NCI-H2029 (cell line): ENCODE data around the gene WDCP.
"Not testable (repeated sequence)": the region's sequence is repeated elsewhere in the genome, so short reads cannot be mapped to it uniquely, and the experiment has no call there.

Experiments used
- DNase-seq: peaks from one replicate; lab custom pipeline; 2025; lab: John Stamatoyannopoulos, UW

The WDCP gene

DNA sequence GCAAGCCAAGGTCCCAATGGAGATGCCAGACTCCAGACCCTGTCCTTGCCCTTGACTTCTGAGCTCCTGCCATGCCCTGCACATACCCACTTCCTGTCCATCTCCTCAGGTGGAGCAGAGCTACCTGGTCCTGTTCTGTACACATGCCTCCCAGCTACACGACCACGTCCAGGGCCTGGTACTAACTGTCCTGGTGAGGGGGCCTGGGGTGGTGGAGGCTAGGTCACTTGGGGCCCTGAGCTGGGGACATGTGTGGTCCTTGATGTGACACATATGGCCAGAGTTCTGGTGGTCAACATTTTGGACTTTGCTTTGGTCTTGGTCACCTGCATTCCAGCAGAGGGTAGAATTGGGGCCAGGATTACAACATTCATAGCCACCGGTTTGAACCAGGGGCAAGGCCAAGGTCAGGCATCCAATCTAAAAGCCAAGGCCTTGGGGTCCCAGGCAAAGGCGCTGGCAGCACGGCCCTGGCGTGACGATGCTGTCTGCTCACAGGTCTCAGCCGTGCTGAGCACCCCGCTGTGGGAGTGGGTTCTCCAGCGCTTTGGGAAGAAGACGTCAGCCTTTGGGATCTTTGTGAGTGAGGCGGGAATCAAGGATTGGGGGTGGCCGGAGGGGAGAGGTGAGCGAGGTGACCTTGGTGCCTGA, 24.7 kb downstream of the WDCP start:
- DNase-seq = no peak

DNA sequence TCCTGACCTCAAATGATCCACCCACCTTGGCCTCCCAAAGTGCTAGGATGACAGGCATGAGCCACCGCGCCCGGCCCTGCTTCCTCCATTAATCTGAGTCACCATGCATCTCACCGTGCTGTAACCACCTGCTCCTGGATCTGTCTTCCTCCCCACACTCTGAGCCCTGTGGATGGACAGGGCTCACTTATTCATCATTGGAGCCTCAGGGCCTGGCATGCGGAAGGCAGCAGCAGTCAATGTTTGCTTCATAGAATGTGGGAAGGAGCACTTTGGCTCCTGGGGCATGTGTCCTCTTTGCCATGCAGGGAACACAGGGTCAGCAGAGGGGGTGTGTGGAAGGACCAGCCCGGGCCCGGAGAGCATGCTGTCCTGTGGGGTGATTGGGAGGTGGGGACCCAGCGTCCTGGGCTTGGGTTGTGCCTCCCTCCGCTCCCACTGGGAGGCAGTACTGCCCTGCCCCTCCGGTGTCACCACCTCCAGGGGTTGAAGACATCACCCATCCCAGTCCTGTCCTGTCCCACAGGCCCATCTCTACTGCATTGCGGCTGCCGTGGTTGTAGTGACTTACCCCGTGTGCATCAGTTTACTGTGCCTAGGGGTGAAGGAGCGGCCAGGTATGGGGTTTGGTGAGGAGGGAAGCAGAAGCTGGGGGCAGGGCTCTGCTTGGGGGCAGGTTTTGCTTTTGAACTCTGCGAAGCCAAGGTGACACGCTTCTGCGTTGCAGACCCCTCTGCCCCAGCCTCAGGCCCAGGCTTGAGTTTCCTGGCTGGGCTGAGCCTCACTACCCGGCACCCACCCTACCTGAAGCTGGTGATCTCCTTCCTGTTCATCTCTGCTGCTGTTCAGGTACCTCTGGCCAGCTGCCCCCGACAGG, 25.8 kb downstream of the WDCP start:
- DNase-seq = no peak

DNA sequence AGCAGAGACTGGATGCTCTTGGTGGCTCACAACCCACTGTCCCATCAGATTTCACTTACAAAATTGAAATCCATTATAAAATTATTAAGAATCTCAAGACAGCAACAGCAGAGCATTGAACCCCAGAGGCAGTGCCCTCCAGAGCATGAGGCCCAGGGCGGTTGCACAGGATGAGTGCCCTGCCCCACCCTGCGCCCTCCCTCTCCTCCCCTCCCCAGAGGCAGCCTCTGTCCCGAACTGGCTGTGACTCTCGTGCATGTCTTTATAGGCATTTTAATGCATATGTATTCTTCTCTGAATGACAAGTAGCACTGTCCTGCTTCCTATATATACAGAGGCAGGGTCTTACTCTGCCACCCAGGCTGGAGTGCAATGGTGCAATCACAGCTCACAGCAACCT, 26.9 kb downstream of the WDCP start:
- no peak for DNase-seq

DNA sequence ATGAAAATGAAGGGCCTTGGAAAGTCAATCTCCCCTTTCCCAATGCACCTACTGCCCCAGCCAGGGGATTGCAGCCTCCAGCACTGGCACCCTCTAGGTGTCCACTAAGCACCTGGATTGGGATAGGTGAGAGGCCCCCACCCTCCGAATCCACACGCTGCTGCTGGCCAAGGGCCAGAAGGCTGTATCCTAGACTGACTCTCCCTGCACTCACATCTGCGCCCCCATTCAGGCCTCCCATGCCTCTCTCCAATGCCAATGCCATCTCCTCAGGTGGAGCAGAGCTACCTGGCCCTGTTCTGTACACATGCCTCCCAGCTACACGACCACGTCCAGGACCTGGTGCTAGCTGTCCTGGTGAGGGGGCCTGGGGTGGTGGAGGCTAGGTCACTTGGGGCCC, 27.5 kb downstream of the WDCP start:
- no peak for DNase-seq

DNA sequence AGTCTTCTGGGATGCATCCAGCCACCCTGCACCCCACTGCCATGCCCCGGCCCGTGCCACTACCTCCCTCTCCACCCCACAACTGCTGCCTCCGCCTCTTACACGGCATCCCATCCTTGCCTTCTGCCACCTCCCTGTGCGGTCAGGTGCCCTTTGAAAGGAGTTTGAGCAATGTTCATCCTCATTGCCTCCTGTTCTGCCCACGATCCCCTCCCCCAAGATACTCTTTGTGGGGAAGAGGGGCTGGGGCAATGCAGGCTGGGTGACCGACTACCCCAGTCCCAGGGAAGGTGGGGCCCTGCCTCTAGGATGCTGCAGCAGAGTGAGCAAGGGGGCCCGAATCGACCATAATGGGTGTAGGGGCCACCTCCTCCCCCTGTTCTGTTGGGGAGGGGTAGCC, 28.9 kb downstream of the WDCP start:
- no peak for DNase-seq

DNA sequence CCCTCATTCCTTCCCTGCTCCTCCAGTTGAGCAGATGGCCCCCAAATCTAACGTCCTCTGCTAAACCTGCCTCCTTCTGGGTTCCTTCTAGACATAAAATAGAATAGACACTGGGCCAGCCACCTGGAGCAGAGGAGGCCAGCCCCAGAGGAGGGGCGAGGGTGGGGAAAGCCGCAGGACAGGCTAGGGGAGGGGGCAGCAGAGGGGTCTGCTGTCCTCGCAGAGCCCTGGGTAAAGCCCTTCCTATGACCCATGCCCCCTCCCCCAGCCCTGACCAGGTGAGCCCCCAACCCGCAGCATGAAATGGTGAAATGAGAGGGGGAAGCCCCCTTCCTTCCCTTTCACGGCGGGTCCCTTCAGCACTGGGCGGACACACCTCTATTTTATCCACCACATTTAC, 29.5 kb downstream of the WDCP start:
- no peak for DNase-seq

DNA sequence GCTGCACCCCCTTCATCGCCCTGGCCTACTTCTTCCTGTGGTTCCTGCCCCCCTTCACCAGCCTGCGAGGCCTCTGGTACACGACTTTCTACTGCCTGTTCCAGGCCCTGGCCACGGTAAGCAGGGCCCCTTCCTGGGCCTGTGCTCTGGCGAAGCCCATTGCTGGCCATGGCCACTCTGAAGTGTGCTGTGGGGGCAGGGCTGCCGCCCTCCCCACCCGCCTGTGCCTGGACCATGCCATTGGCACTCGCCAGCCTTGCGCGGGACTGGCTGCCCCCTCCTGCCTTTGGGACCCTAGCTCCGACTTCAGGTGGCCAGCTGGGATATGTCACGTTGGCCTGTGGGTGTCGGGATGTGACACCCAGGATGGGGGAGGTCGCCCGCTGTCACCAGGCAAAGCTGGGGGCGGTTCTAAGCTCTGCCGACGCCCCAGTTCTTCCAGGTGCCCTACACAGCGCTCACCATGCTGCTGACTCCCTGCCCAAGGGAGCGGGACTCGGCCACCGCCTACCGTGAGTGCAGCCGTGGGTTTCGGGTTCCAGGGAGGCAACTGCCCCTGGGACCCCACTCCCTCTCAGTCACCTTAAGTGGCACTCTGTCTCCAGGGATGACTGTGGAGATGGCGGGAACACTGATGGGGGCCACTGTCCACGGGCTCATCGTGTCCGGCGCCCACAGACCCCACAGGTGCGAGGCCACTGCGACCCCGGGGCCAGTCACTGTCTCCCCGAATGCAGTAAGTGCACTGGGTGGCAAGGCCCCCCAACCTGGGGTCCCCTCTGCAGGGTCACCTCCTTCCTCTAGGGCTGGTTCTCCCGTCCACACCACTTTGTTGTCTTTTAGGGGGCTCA, 30.1 kb downstream of the WDCP start:
- no peak for DNase-seq

DNA sequence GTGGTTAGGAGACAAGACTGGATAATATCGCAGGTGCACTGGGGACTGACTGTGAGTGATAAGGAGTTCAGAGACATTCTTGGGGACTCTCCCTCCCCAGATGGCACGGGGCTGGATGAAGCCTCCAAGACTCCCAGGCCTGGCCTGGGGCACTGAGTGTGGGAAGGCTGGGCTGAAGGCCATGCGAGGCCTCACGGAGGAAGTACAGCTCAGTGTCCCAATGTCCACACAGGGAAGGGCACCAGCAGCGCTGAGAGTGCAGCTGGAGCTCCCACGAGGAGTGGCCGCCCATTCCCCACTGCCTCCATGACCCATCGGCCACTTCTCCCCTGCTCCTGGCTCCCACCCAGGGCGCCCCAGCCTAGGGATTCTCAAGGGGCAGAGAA, 30.8 kb downstream of the WDCP start:
- no peak for DNase-seq

DNA sequence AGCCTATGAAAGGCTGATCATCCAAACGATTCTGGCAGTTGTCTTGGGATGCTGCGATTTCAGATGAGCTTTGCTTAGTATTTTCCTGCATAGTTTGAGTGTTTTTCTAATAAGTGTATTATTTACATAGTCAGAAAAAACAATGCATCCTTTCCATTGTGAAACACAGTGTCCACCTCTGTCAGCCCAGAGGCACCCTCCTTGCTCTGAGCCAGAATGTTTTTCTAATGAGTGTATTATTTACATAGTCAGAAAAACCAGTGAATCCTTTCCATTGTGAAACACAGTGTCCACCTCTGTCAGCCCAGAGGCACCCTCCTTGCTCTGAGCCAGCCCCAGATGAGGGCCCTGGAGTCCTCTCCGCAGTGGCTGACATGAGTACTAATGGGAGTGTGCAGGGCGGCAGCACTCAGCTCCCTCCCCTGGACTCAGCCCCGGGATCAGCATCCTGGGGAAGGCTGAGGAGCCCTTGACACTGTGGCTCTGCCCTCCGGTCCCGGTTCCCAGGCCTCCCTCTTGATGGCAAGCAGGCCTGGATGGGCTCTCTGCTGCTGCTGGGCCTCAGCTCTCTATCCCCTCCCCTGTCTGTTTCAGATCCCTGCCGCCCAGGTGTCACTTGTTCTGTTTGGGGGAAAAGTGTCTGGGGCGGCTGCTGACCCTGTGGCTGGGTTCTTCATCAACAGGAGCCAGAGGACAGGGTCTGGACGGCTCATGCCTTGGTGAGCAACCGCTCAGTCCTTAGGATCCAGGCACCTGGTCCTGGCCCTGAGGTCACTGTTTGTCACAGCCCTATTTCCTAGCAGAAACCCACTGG, 31.4 kb downstream of the WDCP start:
- DNase-seq = no peak

DNA sequence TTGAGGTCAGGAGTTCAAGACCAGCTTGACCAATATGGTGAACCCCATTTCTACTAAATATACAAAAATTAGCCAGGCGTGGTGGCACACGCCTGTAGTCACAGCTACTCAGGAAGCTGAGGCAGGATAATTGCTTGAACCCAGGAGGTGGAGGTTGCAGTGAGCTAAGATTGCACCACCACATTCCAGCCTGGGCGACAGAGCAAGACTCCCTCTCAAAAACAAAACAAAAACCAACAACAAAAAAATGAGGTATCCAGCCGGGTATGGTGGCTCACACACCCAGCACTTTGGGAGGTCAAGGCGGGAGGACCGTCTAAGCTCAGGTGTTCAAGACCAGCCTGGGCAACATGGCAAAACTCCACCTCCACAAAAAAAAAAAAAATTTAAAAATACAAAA, 32.3 kb downstream of the WDCP start:
- not testable (repeated sequence) for DNase-seq

DNA sequence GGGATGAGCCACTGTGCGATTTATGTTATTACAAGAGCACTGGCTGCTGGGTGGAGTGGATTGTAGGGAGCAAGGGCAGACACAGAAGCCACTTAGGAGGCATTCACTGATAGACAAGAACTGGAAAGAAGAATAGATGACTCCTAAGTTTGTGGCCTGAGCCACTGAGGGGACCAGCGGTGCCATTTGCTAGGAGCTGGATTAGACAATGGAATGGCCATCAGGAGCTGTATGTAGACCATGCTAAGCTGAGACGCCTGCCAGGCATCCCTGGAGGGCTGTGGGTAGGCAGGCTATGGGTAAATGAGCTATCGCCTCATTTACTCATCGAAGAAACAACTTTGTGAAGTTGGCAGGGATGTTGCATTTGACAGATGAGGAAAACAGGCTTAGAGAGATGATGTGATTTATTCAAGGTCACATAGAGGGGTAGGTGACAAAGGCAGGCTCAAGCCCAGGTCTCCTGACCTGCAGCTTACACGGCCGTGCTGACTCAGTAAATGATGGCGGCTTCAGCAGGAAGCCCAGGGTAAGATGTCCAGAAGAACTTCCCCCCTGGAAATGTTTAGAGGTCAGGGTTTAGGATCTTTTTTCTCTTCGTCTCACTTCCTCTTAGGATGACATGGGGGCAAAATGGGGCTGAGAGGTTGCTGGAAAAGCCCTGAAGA, 34.5 kb downstream of the WDCP start:
- no peak for DNase-seq

DNA sequence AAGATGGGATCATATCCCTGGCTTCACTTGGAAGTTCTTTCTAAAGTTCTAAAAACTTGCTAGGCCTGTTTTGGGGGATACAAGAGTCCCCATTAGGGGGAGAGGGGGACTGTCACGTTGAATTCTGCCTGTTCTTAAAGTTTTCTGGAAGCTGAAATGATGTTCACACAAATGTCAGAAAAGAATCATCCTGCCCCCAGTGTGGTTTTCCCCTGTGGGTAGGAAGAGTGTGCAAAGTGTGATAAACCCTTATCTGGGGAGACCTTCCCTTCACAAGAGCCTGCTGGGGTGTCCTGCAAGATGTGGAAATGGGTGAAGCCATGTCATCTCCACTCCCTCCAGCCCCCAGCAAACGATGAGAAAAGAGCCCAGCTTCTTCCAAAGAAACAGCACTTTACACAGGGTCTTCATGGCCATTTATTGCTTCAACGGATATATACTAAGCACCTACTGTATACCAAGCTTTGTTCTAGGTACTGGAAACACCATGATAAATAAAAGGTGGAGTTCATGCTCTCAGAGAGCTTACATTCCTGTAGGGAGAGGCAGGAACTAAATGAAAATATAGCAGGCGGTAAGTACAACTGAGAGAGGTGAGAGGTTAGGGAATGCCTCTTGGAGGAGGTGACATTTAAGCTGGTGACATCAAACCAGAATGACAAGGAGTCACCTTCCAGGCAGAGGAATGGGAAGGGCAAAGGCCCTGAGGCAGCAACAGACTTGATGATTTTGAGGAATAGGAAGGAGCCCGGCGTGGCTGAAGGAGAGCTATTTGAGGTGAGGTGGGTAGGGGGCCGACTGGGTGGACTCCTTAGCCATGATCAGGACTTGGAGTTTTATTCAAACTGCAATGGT, 35.7 kb downstream of the WDCP start:
- DNase-seq = no peak

DNA sequence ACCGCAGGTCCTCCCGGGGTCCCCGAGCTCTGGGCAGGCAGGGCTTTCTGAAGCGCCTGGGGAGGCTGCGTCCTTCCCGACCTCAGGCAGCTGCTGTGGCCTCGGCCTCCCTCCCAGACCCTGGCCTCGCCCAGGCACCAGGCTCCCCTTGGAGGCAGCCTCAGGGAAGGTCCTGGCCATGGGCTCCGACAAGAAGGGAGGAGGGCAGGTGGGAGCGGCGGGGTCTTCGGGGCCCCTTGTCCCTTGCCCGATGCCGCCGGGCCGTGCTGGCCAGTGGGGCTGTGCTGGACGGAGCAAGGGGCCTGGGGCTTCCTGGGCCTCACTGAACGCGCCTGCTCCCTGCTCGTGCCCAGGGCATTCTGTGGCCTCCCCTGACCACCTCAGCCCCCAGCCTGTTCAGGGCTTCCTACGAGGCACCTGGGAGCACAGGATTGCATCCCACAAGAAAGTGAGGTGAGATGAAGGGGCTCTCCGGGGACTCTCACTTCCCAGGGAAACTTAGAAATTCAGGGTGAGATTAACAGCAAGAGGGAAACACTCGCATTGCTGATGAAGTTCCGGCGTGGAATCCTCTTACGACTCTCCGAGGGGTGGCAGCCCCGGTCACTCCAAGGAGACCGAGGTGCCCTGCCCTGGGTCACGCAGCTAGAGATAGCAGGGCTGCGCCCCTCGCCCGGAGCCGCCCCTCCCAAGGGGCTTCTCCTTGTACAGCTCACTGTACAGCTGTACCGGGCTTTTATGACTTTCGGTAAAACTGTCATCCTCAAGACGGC, 36.5 kb downstream of the WDCP start:
- DNase-seq = no peak

DNA sequence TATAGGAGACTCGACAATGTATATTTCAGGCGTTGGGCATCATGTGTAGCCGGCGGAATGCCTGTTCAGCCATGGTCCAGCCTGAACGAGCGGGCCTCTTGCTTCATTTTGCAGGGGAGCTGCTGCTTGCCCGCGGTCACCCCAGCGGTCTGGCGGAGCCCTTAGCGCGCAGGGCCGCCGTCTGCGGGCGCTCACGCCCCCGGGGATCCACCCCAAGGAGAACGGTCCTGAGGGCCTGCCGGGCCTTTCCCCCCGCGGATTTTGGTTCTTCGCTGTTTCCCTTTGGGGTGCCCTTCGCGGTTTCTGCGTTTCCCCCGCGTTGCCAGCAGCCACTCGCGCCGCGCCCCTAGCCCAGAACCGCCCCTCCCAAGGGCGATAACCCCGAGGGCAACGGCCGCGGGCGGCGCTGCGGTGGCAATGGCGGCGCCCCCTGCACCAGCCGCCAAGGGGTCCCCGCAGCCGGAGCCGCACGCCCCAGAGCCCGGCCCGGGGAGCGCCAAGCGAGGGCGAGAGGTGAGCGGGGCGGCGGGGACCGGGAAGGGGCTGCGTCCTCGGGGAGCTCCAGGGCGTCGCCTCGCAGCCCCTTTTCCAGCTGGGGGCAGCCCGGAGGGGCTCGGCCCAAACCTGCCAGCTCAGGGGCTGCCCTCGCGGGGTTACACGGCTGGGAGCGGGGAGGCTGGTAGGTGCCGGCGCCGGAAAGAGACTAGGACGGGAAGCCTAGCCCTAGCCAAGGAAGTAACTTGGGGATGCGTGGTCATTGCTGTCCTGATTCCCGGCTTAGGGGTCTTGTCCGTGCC, 37.3 kb downstream of the WDCP start, which contains the start of gene MFSD2B:
MFSD2B (plus strand) TSS at position 406 of the 797 bp plus-strand sequence; CDS start at position 418, 12 bp downstream.
- no peak for DNase-seq

DNA sequence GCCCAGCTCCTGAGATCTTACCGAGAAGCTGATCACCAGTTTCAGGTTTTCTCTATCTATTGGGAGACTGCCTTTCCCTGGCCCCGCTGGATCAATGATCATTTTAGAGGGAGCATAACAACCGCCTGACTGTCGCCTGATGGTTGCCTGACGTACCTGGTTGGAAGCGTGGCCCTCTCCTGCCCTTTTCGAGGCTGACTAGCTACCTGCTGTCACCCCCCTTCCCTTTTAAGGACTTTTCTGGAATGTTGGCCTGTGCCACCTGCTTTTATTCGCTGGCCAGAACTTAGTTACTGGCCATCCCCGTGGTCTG, 37.9 kb downstream of the WDCP start:
- no peak for DNase-seq

DNA sequence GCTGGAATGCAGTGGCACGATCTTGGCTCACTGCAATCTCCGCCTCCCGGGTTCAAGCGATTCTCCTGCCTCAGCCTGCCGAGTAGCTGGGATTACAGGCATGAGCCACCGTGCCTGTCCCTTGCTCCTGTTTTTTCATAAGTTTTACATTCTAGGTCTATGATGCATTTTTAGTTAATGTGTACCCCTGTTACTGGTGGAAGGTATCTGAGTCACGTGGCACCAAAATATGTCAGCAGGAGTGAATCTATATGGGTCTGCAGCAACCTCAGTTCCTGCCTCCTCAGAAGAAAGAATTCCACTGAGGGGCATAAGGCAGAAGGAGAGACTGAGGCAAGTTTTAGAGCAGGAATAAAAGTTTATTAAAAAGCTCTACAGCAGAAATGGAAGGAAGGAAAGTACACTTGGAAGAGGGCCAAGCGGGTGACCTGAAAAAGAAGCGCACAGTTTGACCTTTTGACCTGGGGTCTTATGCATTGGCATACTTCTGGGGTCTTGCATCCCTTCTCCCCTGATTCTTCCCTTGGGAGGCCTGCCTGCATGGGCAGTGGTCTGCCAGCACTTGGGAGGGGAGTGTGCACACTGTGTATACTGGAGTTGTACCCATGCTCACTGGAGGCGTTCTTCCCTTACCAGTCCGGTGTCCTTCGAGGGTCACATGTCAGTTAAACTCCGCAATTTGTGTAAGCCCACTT, 38.4 kb downstream of the WDCP start:
- DNase-seq = no peak

DNA sequence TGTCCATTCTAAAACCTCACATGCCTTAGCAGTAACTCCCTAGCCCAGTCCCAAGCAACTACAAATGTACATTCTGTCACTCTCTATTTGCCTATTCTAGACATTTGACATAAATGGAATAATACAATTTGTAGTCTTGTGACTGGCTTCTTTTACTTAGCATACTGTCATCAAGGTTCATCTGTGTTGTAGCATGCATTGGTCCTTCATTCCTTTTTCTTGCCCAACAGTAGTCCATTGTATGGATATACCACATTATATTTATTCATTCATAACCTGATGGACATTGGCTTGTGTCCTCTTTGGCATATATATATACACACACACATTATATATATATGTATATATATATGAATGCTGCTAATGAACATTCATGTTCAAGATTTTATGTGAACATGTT, 39.5 kb downstream of the WDCP start:
- no peak for DNase-seq

DNA sequence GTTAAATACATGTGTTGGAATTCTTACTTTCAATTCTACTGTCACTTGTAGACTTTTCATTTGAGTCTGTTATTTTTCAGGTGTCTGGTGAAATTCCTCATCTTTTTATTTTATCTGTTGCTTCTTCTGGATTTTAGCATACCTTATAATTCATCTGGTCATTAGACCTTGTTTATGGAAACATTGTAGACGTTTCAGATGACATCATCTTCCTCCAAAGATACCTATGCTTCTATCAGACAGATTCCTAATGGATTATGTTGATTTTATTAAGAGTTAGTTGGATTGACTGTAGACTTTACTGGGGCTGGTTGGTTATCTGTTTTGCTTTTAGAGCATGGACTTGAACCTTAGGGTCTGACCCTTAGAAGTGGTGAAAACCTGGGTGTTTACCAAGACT, 52.6 kb downstream of the WDCP start:
- no peak for DNase-seq
